ENCODE results near the gene SCAPER.
"Not testable (repeated sequence)": the region's sequence is repeated elsewhere in the genome, so short reads cannot be mapped to it uniquely, and the experiment has no call there.

Gene SCAPER

DNA sequence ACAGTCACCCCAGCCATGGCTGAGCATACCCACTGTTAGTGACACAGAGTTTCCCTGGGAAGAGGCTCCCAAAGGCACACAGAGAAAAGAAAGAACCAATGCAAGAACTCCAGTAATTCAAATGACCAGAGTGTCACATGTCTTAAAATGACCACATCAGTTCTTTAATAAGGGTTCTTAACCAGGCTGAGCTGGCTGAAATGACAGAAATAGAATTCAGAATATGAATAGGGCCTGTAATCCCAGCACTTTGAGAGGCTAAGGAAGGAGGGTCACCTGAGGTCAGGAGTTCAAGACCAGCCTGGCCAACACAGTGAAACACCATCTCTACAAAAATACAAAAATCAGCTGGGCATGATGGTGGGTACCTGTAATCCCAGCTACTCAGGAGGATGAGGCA lies 54.8 kb downstream of the SCAPER start:
- DNase-seq (ENCODE audit: low read depth), result not testable (repeated sequence)

DNA sequence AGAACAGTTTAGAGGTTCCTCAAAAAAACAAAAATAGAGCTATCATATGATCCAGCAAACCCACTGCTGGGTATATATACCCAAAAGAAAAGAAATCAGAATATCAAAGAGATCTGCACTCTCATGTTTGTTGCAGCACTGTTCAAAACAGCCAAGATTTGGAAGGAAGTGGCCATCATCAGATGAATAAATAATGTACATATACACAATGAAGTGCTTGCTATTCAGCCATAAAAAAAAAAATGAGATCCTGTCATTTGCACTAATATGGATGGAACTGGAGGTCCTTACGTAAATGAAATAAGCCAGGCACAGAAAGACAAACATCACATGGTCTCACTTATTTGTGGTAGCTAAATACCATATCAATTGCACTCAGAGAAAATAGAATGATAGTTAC lies 58.4 kb downstream of the SCAPER start:
- DNase-seq (ENCODE audit: low read depth), result no peak

DNA sequence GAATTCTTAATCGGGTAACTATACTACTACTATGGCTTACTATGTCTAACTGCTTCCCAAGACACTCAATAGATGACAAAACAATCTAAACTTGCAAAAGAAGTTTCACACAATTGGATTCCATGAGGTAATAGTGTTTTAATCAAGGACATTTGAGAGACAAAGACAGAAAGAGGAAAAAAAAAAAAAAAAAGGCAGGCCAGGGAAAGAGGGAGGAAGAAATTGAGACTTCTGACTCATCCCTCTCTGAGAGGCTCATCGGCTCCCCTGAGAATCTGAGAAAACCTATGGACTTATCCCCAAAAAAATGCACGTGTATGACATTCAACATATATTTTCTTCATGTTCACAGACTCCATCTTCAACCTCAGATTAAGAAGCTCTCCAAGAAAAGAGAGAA lies 61.0 kb downstream of the SCAPER start:
- no peak for DNase-seq (ENCODE audit: low read depth)

DNA sequence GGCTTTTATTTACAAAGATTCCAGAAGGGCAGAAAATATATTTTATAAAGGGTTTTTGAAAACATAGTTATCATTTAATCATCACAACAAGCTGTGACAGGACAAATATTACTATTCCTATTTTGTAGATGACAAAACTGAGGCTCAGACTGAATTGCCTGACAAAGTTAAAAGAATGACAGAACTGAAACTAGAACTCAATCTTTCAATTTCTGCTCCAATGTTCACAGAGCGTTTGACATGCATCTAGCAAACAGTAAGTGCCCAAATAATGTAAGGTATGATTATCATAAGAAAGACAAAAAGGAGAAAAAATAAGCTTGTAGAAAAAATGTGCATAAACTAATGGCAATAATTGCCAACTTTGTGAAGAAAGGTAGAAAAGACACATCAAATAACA lies 61.9 kb downstream of the SCAPER start:
- no peak for DNase-seq (ENCODE audit: low read depth)

DNA sequence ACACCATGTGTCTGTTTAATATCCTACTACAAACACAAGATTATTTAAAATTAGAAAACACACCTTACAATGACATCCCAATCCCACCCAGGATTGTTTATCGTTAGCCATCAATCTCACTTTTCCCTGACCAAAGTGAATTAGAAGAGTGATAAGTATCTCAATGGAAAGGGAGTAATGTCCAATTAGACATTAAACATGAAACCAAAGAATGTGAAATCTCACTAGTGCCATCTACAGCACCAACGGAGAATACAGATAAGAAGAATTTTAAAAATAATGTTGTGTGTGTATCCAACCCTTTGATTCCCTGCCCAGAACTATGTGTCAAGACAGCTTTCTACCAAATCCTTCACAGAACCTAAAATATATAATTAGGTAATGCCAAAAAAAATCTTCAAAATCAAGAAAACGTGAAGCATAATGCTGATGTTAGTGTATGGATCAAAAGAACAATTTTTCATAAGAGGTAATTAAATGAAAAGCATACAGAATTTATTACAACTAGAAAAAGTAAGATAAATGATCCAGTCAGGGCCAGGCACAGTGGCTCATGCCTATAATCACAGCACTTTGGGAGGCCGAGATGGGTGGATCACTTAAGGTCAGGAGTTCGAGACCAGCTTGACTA lies 64.2 kb downstream of the SCAPER start:
- no peak for DNase-seq (ENCODE audit: low read depth)

DNA sequence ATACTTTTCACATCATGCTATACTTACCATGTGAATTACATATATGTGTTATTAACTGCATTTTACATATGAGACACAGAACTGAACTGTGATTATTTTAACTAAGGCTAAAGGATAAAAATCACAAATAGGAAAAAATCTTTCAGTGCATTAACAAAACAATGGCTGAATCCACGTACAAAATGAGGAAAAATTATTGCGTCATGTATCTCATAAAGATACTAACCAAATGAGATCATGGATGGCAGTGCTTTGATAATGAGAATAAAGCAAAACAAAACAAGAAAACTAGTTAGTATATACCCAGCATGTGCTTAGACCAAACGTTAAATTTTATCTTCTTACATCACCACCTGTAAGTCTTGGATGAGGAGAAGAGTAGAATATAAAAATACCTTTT lies 66.0 kb downstream of the SCAPER start:
- DNase-seq (ENCODE audit: low read depth), result no peak

DNA sequence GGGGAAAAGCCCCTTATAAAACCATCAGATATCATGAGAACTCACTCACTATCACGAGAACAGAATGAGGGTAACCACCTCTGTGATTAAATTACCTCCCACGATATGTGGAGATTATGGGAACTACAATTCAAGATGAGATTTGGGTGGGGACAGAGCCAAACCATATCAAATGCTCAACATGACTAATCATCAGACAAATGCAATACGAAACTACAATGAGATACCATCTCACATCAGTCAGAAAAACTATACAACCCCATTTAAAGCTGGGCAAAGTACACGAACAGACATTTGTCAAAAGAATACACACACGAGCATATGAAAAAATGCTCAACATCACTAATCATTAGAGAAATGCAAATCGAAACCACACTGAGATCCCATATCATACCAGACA lies 67.7 kb downstream of the SCAPER start:
- no peak for DNase-seq (ENCODE audit: low read depth)

DNA sequence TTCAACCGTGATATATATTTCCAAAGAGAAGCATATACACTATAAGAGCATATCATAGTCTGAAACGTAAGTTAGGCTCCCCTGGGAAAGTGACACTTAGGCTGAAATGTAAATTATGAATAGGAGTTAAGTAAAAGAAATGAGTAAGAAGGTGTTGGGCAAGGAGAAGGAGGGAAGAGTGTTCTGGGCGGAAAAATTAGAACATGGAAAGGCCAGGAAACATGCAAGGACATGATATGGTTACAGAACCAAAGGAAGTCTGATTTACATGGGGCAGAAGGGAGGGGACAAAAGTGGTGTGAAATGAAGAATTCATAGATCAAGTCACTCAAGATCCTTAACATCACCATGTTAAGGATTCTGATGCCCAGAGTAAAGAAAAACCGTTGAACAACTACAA lies 75.2 kb downstream of the SCAPER start:
- DNase-seq (ENCODE audit: low read depth), result no peak

DNA sequence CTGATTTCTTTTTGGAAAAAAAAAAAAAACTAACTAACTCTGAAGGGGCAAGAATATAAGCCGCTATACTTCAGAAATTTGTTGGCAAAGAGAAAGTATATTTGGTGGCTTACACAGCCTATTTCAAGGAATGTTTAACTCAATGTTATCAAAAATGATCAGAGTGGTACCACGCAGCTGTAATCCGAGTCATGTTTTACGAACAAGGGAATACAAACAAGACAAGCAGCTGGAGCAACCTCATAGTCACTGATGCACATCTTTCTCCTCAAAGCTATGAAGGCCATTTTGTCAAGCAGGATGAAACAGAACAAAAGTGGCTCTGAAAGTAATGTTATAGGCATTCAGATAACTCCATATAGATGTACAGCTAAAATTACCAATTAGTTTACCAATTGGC lies 81.2 kb downstream of the SCAPER start:
- no peak for DNase-seq (ENCODE audit: low read depth)

DNA sequence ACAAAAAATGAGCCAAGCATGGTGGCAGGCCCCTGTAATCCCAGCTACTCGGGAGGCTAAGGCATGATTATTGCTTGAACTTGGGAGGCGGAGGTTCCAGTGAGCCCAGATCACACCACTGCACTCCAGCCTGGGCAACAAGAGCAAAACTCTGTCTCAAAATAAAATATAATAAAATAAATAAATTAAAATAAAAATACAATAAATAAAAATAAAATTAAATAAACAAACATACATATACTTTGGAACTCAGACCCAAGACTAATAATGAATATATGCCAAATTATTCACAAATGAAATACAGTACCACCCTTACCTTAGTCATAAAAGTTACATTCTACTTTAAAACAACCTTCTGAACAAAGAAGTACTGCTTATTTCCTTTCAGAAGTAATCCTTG lies 81.8 kb downstream of the SCAPER start:
- DNase-seq (ENCODE audit: low read depth), result no peak

DNA sequence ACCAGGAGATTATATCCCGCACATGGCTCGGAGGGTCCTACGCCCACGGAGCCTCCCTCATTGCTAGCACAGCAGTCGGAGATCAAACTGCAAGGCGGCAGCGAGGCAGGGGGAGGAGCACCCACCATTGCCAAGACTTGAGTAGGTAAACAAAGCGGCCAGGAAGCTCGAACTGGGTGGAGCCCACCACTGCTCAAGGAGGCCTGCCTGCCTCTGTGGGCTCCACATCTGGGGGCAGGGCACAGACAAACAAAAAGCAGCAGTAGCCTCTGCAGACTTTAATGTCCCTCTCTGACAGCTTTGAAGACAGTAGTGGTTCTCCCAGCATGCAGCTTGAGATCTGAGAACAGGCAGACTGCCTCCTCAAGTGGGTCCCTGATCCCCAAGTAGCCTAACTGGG lies 86.2 kb downstream of the SCAPER start:
- DNase-seq (ENCODE audit: low read depth), result not testable (repeated sequence)

DNA sequence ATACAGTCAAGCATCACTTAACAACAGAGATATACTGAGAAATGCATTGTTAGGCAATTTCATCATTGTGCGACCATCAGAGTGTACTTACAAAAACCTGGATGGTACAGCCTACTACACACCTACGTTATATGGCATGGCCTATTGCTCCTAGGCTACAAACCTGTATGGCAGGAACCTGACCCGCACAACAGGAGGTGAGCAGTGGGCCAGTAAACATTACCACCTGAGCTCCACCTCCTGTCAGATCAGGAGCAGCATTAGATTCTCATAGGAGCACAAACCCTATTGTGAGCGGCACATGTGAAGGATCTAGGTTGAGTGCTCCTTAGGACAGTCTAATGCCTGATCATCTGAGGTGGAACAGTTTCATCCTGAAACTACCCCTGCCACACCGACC lies 89.7 kb downstream of the SCAPER start:
- DNase-seq (ENCODE audit: low read depth), result no peak

DNA sequence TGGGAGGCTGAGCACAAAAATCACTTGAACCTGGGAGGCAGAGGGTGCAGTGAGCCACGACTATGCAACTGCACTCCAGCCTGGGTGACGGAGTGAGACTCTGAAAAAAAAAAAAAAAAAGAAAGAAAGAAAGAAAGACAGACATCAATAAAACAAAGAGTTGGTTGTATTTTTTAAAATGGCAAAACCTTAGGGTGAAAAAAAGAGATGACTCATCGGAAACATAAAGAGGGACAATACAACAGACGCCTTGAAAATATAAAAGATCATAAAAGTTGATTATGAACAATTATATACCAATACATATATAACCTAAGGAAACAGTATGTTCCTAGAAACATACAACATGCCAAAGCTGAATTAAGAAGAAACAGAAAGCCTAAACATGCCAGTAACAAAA lies 92.8 kb downstream of the SCAPER start:
- DNase-seq (ENCODE audit: low read depth), result no peak

DNA sequence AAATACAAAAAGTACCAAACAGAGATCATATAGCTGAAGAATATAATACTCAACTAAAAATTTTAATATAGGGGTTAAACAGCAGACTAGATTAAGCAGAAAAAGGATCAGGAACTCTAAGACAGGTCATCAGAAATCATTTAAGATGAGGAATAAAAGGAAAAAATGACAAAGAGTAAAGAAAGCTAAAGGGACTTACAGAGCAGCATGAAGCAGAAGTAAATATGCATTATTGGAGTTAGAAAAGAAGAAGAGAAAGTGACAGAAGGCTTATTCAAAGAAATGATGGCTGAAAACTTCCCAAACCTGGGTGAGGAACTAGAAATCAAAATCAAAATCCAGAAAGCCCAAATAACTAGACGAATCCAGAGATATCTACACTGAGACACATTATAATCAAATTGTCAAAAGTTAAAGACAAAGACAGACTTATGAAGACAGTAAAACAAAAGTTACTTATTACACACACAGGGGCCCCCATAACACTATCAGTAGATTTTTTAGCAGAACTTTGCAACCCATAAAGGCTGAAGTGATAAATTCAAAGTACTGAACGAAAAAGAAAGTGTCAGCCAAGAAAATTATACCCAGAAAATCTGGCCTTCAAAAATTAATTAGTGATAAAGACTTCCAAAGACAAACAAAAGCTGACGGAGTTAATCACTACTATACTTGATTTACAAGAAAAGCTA lies 95.6 kb downstream of the SCAPER start:
- no peak for DNase-seq (ENCODE audit: low read depth)

DNA sequence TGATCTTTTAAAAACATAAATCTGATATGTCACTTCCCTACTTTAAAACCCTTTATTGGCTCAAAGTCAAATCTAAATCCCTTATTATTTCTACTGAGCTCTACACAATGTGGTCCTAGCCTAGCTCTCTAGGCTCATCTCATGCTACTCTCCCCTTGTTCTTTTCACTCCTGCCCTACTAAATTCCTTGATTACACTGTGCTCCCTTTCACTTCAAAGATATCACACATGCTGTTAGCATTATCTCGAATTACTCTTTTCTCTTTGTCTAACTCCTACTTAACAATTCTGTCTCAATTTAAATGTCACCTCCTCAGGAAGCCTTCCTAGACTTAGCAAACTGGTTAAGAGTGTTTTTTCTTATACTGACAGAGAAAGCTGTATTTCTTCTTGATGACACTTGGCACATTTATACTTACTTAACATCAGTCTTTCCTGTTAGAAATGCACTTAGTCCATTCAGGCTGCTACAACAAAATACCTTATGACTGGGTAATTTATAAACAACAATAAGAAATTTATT lies 102.0 kb downstream of the SCAPER start:
- no peak for DNase-seq (ENCODE audit: low read depth)

DNA sequence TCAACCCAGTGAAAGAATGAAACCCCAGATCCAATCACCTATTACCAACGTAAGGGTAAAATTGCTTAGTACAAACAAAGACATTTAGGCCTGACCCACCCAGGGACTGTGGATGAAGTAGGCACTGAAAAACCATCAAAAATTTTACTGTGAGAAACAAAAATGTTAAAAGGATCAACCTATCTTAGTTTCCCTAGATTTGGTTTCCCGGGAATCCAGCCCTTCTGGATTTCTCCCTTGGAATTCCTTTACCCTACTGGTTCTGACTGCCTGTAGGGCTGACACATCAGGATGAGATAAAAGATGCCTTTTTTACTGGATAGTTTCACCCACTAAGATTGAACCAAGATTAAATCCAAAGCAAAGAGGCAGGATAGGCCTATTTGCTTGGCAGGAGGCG lies 102.7 kb downstream of the SCAPER start:
- no peak for DNase-seq (ENCODE audit: low read depth)

DNA sequence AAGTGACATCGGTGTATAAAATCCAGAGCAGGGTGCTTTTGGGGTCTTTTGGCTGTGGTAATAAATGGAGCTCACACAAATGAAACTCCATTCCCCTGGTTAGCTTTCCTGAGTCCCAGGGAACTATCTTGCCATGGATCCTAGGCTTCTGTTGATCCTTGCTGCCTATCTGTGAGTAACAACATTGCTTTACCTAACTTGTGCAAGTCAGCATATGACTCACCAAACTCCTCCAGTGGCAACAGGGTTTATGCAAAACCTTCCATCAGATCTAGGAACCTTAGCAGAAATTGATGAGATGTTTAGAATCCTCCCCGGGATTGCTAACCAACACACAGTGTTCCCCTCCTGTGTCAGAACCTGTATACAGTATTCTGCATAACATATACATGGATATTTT lies 105.4 kb downstream of the SCAPER start:
- DNase-seq (ENCODE audit: low read depth), result no peak

DNA sequence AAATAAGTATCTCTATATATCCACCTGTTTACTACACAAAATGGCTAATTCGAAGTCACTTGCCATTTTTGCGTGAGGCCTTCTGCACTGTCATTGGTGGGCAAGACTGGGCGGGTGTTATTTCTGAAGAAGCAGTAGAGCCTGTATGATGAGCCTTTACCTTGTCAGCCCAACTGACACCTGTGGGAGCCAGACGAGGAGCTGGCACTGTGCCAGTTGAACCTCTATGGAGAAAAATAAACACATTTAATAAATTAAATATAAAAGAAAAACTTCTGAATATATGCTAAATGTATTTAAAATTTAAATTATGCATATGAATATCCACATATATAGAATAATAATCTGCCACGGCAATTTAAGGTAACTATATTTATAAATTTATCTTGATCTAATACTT lies 109.9 kb downstream of the SCAPER start:
- no peak for DNase-seq (ENCODE audit: low read depth)

DNA sequence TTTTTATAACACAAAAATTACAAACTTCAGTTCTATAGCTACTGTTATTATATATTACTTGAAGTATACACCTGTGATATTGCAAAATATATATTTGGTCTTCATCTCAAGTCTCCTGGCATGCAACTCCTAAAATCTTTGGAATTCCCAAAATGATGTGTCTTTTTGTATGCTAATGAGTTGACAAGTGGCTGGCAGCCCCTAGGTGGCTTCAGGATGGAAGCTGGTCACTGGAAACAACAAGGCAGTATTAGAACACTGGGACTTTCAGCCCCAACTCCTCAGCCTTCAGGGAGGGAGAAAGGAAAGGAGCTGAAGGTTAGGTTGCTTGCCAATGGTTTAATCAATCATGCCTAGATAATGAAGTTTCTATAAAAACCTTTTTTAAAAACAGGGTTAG lies 112.0 kb downstream of the SCAPER start:
- DNase-seq (ENCODE audit: low read depth), result no peak

DNA sequence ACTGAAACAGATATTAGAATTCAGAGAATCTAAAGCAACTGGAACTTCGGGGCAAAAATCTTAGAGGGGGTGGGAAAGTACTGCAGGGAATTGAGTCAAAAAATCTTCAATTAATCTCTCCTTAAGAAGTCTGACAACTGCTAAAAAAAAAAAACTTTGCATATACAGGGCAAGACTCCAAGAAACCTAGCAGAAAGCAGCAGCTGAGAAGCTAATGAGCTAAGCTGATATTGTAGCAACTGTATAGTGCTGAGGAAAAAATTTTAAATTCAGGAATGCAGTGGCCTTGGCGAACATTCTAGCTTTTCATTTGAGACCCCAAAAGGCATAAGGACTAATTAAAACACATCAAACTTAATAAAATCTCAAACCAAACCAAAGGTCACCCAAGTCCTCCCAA lies 113.6 kb downstream of the SCAPER start:
- DNase-seq (ENCODE audit: low read depth), result no peak

DNA sequence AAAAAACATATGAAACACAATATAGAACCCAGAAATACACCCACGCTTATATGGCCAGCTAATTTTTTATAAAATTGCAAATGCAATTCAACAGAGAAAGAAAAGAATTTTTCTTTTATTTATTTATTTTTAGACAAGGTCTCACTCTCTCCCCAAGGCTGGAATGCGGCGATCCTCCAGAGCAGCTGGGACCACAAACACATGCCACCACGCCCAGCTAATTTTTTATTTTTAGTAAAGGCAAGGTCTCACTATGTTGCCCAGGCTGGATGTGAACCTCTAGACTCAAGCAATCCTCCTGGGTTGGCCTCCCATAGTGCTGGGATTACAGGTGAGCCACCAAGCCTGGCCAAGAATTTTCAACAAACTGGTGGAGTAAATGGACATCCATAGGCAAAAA lies 117.9 kb downstream of the SCAPER start:
- no peak for DNase-seq (ENCODE audit: low read depth)

DNA sequence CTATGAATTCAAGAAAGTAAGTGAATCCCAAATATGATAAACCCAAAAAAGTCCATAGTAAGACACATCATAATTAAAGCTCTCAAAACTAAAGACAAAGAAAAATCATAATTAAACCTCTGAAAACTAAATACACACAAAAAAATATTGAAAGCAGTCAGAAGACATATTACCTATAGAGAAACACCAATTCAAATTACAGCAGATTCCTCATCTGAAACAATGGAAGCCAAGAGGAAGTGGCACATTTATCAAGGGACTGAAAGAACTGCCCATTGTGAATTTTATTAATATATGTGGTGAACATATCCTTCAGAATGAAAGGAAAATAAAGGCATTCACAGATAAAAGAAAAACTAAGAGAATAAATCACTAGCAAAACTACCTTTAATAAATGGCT lies 128.2 kb downstream of the SCAPER start:
- DNase-seq (ENCODE audit: low read depth), result no peak

DNA sequence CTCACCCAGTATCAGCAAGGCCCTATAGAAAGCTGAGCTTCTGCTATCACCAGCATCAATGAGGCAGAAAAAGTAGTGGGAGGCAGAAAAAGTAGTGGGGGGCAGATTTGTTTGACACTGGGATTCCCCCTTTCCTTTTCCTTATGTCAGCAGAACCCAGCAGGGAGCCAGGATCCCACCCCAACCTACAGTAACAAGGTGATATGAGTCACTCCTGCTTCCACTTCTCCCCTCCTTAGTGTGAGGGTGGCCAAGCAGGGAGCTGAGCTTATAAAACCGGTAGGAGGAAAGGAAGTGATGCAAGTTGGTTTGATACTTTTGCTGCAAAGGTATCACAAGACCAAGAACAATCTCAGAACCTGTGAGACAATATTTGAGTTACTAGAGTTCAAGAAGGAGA lies 128.7 kb downstream of the SCAPER start:
- DNase-seq (ENCODE audit: low read depth), result no peak

DNA sequence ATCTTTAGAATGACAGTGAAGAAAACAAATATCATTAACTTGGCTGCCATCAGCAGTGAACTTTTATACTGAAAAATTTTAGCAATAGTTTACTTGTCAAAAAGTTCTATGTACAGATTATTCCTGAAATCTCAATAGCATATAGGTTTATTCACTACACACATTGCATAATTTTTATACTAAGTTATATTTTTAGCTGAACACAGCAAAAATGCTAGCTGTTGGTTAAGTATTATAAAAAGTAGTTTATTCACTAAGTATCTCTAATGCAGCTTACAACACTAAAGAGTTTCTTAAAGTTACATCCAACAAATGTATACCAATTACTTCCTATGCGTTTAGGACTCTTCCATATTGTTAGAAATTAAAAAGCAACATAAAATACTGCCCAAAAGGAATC lies 131.9 kb downstream of the SCAPER start:
- DNase-seq (ENCODE audit: low read depth), result no peak
